Fibroblast of pulmonary artery (primary cell): ENCODE measurements around the gene SERPINA1.

Source experiments
- DNase-seq: peaks from one replicate; pipeline ENCODE4 v3.0.0-alpha.2; 2010; ENCODE audit warnings: low read depth
- H3K4me3 ChIP-seq: replicated peaks from 2 replicates; pipeline ENCODE4 v1.5.1; 2011; ENCODE audit warnings: low read depth, mild to moderate bottlenecking, control low read depth, low read length, moderate library complexity
- TF ChIP-seq, protein P1 (sequence below): IDR thresholded peaks from 2 replicates; pipeline ENCODE4 v1.5.1; 2011; ENCODE audit warnings: mild to moderate bottlenecking, control low read depth, low read length, inconsistent platforms; ENCODE audit errors: missing control alignments

The SERPINA1 gene

DNA sequence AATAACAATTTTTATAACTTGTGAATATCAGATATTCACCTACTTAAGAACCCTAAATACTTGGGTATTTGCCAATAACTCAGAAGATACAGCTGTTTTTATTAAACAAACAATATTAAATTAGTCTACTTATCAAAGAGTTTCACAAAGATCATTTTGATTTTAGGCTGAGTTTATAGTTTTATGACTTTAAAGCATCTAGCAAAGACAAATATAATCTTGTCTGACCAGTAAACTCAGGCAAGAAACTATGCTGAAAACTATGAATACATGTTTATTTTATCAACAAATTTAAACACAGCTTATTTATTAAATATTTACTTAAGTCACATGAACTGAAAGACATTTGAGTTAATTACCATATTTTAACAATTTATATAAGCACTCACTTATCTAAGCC, 18.5 kb upstream of the SERPINA1 start:
- TF ChIP-seq, protein P1, sequence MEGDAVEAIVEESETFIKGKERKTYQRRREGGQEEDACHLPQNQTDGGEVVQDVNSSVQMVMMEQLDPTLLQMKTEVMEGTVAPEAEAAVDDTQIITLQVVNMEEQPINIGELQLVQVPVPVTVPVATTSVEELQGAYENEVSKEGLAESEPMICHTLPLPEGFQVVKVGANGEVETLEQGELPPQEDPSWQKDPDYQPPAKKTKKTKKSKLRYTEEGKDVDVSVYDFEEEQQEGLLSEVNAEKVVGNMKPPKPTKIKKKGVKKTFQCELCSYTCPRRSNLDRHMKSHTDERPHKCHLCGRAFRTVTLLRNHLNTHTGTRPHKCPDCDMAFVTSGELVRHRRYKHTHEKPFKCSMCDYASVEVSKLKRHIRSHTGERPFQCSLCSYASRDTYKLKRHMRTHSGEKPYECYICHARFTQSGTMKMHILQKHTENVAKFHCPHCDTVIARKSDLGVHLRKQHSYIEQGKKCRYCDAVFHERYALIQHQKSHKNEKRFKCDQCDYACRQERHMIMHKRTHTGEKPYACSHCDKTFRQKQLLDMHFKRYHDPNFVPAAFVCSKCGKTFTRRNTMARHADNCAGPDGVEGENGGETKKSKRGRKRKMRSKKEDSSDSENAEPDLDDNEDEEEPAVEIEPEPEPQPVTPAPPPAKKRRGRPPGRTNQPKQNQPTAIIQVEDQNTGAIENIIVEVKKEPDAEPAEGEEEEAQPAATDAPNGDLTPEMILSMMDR = no peak
- no peak overlapping the region for H3K4me3 ChIP-seq

GRCh38 chr14:94405486-94405885, 17.1 kb upstream of the SERPINA1 start:
- DNase-seq = no peak
- TF ChIP-seq, protein P1 = no peak

More for the DNA sequence above, 18.5 kb upstream of the SERPINA1 start:
- DNase-seq = no peak

GRCh38 chr14:94404561-94404960, 16.2 kb upstream of the SERPINA1 start:
- no peak for DNase-seq
- H3K4me3 ChIP-seq = no peak overlapping the region
- TF ChIP-seq, protein P1 = no peak

More at GRCh38 chr14:94405486-94405885, 17.1 kb upstream of the SERPINA1 start:
- H3K4me3 ChIP-seq = no peak overlapping the region

DNA sequence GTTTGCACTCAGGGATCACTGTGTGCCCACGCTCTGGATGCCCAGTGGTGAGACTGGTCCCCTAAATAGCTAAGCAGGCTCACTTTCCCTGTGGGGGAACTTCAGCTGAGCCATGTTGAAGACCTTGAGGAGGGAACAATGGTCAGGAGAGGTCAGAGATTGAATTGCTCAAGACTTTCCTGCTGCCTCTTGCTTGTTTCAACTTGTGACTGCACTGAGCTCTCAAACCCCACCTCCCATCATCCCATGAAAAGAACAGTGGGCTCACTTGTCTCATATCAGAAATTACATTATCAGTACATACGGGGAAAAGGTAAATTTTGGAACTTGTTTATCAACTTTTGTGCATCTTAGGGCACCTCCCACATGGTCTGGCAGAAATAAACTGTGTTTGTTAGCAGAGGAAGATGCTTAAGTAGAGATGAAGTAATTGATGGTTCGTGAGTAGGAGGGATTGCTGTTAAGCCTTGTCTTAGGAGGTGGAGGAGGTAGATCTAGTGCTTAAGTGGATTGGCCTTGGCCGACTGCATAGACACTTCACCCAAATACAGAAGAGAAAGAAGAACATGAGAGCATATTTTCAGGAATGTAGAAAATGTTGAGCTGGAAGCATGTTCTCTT, 15.0 kb upstream of the SERPINA1 start:
- DNase-seq = no peak
- TF ChIP-seq, protein P1 = no peak
- H3K4me3 ChIP-seq = no peak overlapping the region

DNA sequence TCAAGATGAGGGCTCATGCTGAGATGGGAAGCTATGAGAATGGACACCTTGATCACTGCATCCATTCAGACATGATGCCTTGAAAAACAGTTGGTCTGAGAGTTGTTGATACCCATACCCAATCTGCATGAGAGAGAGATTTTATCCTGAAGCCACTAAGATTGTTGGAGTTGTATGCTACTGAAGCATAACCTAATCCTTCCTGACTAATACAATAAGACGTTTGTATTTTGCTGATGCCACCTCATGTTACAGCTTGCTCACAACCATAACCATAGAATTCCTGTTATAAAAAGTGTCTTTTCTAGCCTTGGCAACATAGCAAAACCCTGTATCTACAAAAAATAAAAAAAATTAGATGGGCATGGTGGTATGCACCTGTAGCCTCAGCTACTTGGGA, 12.7 kb upstream of the SERPINA1 start:
- TF ChIP-seq, protein P1 = no peak
- H3K4me3 ChIP-seq = no peak overlapping the region
- no peak for DNase-seq

DNA sequence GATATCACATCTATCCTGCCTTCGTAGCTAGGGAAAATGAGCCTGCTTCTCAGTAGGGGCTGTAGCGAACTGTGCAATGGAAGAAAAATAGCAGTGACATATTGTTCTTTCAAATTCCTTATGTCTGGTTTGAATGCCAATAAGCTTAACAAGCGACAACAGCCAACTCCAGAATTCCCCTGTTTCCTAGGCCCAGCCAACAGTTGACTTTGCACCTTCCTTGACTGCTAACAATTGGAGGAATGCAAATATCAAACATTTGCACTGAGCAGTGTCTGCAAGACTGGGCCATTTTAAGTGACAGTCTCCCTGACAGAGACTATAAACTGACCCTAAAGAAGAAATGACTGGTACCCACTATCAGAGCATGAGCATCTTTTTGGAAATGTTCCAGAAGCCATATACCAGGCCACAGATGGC, 12.0 kb upstream of the SERPINA1 start:
- TF ChIP-seq, protein P1 = no peak
- no peak overlapping the region for H3K4me3 ChIP-seq
- DNase-seq = no peak

DNA sequence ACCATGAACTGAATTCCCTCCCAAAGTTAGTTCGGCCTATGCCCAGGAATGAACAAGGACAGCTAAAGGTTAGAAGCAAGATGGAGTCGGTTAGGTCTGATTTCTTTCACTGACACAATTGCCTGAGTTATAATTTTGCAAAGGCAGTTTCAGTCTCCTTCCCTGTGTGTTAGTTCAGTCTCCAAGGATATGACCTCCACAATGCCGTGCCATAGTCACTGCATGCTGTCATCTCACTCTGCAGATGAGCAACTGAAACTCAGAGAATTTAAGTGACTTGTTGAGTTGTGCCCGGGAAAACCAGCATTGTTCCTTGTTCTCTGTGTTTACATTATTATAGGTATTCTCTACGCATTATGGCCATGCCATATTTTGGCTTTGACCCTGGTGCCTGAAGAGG, 10.1 kb upstream of the SERPINA1 start:
- no peak overlapping the region for H3K4me3 ChIP-seq
- no peak for DNase-seq
- TF ChIP-seq, protein P1 = no peak
